Measurements from ENCODE around the gene CCDC40. TPM values are rescaled to one million over a fixed set of nuclear protein-coding genes. Genes with fewer than 3 reads are reported as not detected.
A peak's percentile ranks its signal among the peaks of the same experiment; 100 is the strongest.
"Not testable (repeated sequence)": the region's sequence is repeated elsewhere in the genome, so short reads cannot be mapped to it uniquely, and the experiment has no call there.

Gene CCDC40
- total RNA-seq, 1 donor from 2014 or later, result 3.3 TPM

DNA sequence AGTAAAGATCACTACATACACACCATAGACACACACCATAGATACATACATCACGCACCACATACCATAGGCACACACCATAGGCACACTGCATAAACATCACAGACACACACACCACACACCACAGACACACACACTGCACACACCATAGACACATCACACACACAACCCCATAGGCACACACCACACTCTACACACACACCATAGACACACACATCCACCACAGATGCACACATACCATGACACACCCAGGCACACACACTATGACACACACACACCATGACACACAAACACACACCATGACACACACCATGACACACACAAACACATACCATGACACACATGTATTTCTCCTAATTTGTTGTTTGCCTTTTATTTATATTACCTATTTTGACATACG lies 14.8 kb upstream of the CCDC40 start:
- DNase-seq, result no peak

DNA sequence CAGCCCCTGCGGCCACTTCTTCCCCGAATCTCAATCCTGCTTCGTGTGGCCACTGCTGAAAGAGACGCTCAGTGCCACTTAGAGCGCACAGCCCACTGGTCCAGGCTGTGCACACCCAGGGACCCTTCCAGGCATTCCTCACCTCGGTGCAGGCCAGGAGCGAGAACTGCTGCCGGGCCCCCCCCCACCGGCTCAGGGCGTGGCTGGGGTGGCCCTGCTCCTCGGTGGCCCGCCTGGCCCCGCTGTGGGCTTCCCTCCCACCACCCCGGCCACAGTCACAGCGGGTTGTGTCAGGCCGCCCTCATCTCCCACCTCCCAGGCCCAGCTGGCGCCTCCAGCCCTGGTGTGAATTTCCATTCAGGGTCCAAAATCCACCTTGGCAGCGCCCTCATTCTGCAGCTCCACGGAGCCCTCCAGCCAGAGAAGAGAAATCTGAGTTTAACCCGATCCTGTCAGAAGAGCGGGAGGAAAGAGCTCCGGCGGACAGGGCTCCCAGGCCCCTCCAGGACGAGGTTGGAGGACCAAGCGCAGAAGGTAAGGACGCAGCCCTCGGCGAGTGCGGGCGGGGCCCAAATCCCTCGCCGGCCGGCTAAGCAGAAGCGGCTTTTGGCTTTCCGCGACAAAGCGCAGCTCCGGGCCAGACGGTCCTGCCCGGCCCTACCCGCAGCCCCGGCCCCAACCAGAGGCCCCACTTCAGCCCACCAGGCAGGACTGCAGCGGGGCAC lies 12.8 kb upstream of the CCDC40 start:
- no peak for DNase-seq

DNA sequence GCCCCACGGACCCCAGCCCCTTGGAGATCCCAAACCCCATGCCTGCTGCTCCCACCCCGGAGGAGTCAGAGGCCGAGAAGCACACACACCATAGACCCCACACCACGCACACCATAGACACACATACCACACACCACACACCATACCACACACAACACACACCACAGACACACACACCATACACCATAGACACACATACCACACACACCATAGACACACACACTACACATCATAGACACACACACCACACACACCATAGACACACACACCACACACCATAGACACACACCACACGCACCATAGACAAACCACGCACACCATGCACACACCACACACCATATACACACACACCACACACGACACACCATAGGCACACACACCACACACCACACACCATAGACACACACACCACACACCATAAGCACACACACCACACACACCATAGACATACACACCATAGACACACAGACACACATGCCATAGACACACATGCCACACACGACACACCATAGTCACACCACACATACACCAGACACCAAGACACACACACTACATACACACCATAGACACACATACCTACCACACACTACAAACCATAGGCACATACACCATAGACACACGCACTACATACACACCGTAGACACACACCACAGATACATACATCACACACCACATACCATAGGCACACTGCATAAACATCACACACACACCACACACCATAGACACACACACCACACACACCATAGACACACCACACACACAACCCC lies 12.1 kb upstream of the CCDC40 start:
- no peak for DNase-seq

GRCh38 chr17:80025140-80025539 lies 11.3 kb upstream of the CCDC40 start:
- DNase-seq, result no peak

GRCh38 chr17:80025796-80026195 lies 10.6 kb upstream of the CCDC40 start:
- DNase-seq, result no peak

GRCh38 chr17:80026359-80027042 lies 9.9 kb upstream of the CCDC40 start:
- DNase-seq, result no peak

DNA sequence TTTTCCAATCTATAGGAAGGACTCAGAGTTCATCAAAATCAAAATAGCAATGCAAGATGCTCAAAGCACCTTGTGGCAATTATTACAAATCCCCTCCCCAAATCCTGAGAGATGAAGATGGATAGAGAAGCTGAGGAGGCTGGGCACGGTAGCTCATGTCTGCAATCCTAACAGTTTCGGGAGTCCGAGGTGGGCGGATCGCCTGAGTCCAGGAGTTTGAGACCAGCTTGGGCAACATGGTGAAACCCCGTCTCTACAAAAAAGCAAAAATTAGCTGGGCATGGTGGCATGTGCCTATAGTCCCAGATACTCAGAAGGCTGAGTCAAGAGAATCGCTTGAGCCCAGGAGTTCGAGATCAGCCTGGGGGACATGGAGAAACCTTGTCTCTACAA lies 9.4 kb upstream of the CCDC40 start:
- no peak for DNase-seq

GRCh38 chr17:80028030-80028429 lies 8.4 kb upstream of the CCDC40 start:
- DNase-seq, result no peak

DNA sequence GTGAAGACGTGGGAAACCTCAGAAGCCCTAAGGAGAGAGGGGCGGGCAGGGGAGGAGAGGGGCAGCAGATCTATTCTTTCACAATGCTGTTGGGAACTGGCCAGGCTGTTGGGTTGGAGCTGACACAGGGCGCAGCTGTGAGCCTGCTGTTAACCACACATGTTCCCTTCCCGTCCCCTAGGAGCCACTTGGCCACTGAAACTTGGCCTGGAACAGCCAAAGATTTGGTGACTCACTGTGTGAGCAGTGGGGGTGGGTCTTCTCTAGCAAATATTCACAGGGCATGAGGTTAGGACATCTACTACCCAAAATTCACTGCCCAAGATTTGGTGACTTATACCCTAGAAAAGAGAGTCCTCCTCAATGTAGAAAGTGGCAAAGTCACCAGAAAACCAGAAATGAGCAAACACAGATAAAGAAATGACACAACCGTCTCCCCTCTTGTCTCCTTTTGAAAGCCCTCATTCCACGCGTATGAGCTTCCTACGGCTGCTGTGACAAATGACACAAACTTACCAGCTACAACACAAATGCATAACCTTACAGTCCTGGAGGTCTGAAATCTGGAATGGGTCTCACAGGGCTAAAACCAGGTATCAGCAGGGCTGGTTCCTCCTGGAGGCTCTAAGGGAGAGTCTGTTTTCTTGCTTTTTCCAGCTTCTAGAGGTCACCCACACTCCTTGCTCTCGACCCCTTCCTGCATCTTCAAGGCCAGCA lies 7.0 kb upstream of the CCDC40 start:
- DNase-seq, result peak; percentile 91

- DNase-seq, result no peak
These were observed 5.6 kb upstream of the CCDC40 start for GRCh38 chr17:80030730-80031410.

GRCh38 chr17:80031691-80032430 lies 4.6 kb upstream of the CCDC40 start:
- DNase-seq, result no peak

DNA sequence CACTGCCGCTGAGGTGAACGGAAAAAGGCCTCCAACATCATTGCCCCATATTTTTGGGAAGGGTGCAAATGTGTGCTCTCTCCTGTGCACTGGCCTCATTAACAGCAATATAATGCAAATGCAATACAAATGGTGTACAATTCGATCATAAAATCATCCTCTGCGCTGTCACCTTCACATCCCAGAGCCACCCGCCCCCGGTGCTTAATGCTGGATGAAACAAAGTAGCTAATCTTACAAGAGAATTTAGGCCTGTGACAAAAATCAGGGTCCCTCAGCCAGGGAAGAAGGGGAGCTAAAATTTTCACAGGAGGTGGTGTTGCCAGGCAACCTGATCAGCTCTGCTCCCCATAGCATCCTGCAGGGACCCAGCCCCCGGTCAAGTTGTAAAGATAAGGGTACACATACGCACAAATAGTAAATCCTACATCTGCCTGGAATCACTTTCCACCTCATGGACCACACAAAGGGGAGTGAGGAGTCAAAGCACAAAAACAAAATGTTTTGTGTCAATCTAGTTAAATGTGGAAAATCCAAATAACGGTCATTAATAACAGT lies 3.7 kb upstream of the CCDC40 start:
- DNase-seq, result no peak

DNA sequence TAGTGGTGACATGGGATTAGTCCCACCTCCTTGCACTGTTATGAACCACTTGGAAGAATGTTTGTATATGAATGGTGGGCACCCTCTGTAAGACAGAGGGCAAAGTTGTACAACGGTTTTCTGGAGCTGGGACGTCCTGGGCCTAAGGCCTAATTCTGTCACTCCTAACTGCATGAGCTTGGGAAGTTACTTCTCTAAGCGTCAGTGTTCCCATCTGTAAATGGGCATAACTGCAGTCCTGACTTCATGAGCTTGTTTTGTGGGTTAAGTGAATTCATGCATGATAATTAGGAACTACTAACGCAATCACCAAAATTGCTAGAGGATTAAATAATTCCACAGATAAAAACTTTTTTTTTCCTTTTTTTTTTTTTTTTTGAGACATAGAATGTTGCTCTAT lies 2.6 kb upstream of the CCDC40 start:
- no peak for DNase-seq

GRCh38 chr17:80034791-80035686 lies 1.4 kb upstream of the CCDC40 start:
- no peak for DNase-seq

- no peak for DNase-seq
These were observed 830 bp upstream of the CCDC40 start, which contains the start of gene TBC1D16 for GRCh38 chr17:80035687-80035936. TSS of gene TBC1D16 (minus strand) at chr17:80035872. CDS start at chr17:80013547, 22,325 bp downstream.

- DNase-seq, result no peak
These were observed 454 bp downstream of the CCDC40 start for GRCh38 chr17:80036715-80037477.

GRCh38 chr17:80043963-80044362 lies 7.5 kb downstream of the CCDC40 start:
- no peak for DNase-seq

DNA sequence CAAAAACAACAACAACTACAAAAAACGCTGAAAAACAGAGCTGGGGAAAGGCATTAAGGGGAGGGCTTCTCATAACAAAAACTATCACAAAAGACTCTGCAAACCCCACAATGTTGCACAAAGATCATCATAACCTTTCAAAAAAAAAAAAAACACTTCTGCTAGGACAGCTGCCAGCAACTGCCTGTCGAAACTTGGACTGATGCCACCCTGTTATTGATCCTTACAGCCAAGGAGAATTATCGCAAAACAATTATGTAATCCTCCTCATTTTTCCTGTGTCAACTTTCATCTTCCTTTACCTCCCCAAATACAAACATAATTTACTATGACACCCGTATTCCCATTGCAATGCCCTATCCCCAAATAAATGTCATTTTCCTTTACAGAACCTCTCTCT lies 9.3 kb downstream of the CCDC40 start:
- DNase-seq, result no peak

- DNase-seq, result not testable (repeated sequence)
These were observed 10.3 kb downstream of the CCDC40 start for GRCh38 chr17:80046709-80047108.
